NCI-H1048 (cell line): ENCODE results near the gene PNKD.
"Not testable (repeated sequence)": the region's sequence is repeated elsewhere in the genome, so short reads cannot be mapped to it uniquely, and the experiment has no call there.

Experiments used
- DNase-seq: peaks from one replicate; lab custom pipeline; 2025; lab: John Stamatoyannopoulos, UW

PNKD gene

GRCh38 chr2:218291318-218292047, 21.2 kb downstream of the PNKD start:
- no peak for DNase-seq

GRCh38 chr2:218292048-218293014, 22.0 kb downstream of the PNKD start, which contains the start of gene TMBIM1:
Gene TMBIM1, minus strand, starts transcription at chr2:218292503. Its CDS starts 10,362 bp downstream, at chr2:218282141.
- DNase-seq, result no peak

DNA sequence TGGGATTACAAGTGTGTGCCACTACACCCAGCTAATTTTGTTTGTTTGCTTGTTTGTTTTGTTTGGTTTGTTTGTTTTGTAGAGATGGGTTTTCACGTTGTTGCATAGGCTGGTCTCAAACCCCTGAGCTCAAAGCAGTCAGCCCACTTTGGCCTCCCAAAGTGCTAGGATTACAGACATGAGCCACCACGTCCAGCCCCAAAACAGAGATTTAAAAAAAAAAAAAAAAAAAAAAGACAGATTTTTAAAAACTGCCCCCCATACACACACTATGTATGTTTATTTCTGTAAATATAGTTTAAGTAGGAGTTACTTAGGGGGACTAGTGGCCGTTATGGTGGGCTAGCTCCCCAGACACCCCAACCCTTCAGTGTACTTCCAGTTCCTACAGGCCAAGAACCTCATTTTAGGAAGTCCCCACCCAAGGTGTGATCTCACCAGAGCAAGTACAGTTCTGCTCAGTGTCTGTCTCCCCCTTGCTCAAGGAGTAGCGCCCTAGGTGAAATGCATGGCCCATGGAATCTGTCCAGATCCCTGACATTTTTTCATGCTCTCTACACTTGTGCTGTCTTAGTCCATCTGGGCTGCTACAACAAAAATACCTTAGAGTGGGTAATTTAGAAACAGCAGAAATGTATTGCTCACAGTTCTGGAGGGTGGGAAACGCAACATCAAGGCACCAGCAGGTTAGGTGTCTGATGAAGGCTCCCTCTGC, 23.6 kb downstream of the PNKD start:
- DNase-seq, result no peak

DNA sequence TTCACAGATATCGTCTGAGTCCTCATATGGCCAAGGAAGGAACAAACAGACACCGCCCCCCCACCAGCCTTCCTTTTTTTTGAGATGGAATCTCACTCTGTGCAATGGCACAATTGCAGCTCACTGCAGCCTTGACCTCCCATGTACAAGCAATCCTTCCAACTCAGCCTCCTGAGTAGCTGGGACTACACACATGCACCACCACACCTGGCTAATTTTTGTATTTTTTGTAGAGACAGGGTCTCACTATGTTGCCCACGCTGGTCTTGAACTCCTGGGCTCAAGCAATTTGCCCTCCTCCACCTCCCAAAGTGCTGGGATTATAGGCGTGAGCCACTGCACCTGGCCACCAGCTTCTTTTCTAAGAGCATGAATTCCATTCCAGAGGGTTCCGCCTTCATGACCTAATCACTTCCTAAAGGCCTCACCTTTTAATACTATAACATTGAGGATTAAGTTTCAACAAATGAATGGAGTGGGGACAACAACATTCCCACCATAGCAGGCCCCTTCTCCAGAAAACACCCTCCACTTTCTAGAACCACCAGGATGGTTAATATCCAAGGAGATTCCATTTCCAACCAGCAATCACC, 24.2 kb downstream of the PNKD start:
- no peak for DNase-seq

DNA sequence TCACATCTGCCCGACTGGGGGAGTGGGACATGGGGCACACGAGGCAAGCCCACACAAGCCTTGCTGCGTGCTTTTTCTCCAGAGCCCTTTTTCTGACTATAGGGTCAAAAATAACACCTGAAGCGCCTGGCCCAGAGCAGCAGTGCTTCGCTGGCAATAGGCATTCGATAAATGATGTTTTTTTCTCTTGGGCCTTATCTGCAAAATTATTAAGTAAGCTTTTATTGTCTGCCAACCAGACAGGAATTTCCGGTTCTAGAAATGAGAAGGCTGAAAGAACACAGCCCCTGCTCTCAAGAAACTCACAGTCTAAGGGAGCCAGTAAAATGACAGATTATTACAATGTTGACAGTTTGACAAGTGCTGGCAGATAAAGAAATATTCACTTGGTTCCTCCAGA, 24.7 kb downstream of the PNKD start:
- no peak for DNase-seq

- DNase-seq, result no peak
These were observed 25.9 kb downstream of the PNKD start for GRCh38 chr2:218296200-218296599.

- no peak for DNase-seq
These were observed 26.5 kb downstream of the PNKD start for GRCh38 chr2:218296847-218297246.

DNA sequence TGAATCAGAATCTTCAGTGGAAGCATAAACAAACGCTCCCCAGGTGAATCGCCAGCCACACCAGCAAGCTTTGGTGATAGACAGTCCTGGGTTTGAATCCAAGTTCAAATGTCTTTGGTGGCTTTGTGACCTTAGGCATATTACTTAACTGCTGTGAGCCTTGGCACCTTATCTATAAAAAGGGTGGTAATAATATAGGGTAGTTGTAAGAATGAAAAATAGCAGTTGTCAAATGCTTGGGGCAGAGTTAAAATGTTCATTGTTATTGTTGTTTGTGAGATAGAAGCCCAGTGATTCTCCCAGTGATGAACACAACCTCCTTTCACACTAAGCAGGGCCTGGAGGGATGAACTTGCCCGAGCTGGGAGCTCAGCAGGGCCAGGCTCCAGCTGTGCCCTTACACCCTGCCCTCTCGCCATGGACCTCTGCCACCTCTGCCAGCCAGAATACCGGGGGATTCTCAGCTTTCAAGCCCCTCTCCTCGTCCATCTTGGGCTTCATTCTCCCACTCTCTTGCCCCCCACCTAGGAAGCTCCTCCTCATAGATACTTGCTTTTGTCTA, 28.1 kb downstream of the PNKD start:
- DNase-seq, result no peak

DNA sequence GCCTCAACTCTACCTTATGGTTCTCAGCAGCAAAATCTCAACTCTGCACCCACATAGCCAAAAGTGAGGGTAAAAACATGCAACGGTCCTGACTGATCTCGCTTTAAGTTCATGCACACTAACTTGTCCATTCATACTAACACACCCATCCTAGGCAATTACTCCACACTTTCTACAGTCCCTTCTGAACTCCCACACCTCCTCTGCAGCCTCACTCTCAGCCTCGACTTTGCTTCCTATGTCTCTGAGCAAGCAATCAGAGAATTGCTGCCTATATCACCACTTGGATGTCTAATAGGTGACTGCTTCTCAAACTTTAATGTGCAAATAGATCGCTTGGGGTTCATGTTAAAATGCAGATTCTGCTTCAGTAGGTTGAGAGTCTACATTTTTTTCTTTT, 29.8 kb downstream of the PNKD start:
- DNase-seq, result no peak

DNA sequence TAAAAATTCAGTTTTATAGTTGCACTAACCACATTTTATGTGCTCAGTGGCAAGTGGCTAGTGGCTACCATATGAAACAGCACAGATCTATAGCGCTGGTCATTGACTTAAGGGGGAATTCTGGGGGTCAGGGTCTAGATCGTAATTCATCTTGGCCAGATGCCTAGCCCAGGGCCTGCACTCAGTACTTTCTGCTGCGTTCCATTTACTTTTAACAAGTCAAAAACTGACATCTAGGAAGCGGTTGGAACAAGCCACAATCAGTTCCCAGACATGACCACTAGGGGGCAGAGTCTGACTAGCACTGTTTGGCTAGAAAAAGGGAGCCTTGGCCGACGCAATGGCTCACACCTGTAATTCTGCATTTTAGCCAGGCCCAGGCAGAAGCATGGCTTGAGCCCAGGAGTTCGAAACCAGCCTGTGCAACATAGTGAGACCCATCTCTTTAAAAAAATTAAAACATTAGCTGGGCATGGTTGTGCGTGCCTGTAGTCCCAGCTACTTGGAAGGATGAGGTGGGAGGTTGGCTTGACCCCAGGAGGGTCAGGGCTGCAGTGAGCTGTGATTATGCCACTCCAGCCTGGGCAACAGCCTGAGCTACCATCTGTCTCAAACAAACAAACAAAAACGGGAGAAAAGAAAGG, 31.0 kb downstream of the PNKD start:
- DNase-seq, result peak; percentile 60

DNA sequence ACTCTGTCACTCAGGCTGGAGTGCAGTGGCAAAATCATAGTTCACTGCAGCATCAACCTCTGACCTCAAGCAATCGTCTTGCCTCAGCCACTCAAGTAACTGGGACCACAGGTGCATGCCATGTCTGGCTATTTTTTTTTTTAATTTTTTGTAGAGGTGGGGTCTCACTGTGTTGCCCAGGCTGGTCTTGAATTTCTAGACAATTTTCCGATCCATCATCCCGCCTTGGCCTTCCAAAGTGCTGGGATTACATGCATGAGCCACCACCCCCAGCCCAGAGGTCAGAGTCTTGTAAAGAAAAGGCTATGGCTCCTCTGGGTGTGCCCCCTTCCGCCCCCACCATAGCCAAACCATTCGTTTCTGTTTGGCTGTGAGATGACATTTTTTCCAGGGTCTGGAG, 35.1 kb downstream of the PNKD start:
- no peak for DNase-seq

GRCh38 chr2:218306184-218306920, 36.0 kb downstream of the PNKD start:
- DNase-seq, result no peak

- DNase-seq, result no peak
These were observed 37.2 kb downstream of the PNKD start for GRCh38 chr2:218307415-218308090.

DNA sequence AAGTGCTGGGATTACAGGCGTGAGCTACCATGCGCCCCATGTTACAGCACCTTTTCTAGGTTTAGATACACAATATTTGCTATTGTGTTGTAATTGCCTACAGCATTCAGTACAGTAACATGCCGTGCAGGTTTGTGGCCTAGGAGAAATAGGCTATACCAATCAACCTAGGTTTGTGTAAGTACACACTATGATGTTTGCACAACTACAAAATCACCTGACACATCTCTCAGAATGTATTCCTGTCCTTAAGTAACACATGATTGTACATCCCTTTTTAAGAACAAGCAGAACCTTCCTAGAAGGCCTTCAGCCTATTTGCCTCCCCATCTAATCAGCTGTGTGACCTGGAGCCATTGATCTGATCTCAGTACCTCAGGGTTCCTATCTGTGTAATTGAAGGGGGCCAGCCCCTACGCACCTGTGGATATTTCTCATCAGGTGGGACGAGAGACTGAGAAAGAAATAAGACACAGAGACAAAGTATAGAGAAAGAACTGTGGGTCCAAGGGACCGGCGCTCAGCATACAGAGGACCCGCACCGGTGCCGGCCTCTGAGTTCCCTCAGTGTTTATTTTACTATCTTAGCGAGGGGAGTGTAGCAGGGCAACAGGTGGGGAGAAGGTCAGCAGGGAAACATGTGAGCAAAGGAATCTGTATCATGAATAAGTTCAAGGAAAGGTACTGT, 40.7 kb downstream of the PNKD start:
- no peak for DNase-seq

GRCh38 chr2:218311541-218312266, 41.4 kb downstream of the PNKD start:
- DNase-seq, result not testable (repeated sequence)

DNA sequence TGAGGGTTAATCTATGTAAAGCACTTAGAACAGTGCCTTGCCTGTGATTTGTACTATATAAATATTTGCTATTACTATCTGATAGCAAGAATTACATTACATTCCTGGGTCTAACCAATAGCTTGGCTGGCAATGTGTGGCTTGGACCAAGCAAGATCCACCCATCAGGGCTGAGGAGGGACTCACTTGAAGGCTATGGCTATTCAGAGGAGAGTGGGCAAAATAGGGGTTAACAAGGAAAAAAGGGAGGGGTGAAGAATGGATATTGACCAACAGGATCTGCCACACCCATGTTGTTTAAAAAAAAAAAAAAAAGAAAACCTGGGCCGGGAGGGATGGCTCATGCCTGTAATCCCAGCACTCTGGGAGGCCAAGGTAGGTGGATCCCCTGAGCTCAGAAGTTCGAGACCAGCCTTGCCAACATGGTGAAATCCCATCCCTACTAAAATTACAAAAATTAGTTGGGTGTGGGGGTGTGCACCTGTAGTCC, 42.0 kb downstream of the PNKD start:
- no peak for DNase-seq

GRCh38 chr2:218313356-218313755, 43.0 kb downstream of the PNKD start:
- DNase-seq, result no peak

GRCh38 chr2:218314764-218315163, 44.4 kb downstream of the PNKD start:
- DNase-seq, result not testable (repeated sequence)
